KMS-11 (cell line): ENCODE results near the gene SLC7A9.
"Not testable (repeated sequence)": the region's sequence is repeated elsewhere in the genome, so short reads cannot be mapped to it uniquely, and the experiment has no call there.

Source experiments
- H2AFZ ChIP-seq: fragments of 200-600 bp; sonication (generic); 2 replicates; pipeline ENCODE4 v1.6.1; 2016; ENCODE audit warnings: antibody characterized with exemption, mixed run types, low read depth
- H3K27ac ChIP-seq: fragments of 200-600 bp; sonication (generic); 2 replicates; pipeline ENCODE4 v1.6.1; 2016; ENCODE audit warnings: mild to moderate bottlenecking, mixed run types
- H3K27me3 ChIP-seq: fragments of 200-600 bp; sonication (generic); 2 replicates; pipeline ENCODE4 v1.6.1; 2017; ENCODE audit warnings: mild to moderate bottlenecking, low read depth, mixed run types, moderate library complexity; ENCODE audit not compliant: insufficient read depth
- H3K36me3 ChIP-seq: fragments of 200-600 bp; sonication (generic); 2 replicates; pipeline ENCODE4 v1.6.1; 2017; ENCODE audit warnings: mild to moderate bottlenecking, mixed run types; ENCODE audit not compliant: insufficient read depth
- H3K4me1 ChIP-seq: fragments of 200-600 bp; sonication (generic); 2 replicates; pipeline ENCODE4 v1.6.1; 2016; ENCODE audit warnings: mild to moderate bottlenecking, low read depth, mixed run types; ENCODE audit not compliant: poor library complexity, severe bottlenecking
- H3K4me2 ChIP-seq: fragments of 200-600 bp; sonication (generic); 2 replicates; pipeline ENCODE4 v1.7.0; 2016; ENCODE audit warnings: mild to moderate bottlenecking, mixed run types
- H3K4me3 ChIP-seq: fragments of 200-600 bp; sonication (generic); IDR thresholded peaks from 2 replicates; pipeline ENCODE4 v1.6.1; 2017; ENCODE audit warnings: low read depth, low read length, mixed read lengths; ENCODE audit not compliant: insufficient read depth
- H3K79me2 ChIP-seq: fragments of 200-600 bp; sonication (generic); 2 replicates; pipeline ENCODE4 v1.6.1; 2016; ENCODE audit warnings: low read depth, mixed run types; ENCODE audit not compliant: insufficient read depth
- H3K9ac ChIP-seq: fragments of 200-600 bp; sonication (generic); 2 replicates; pipeline ENCODE4 v1.6.1; 2016; ENCODE audit warnings: mild to moderate bottlenecking, mixed run types
- H4K20me1 ChIP-seq: fragments of 200-600 bp; sonication (generic); 2 replicates; pipeline ENCODE4 v1.6.1; 2016; ENCODE audit warnings: mild to moderate bottlenecking, mixed run types; ENCODE audit not compliant: insufficient read depth
- TF ChIP-seq, protein P1 (sequence below): fragments of 200-600 bp; sonication (generic); conservative IDR thresholded peaks from 2 replicates; pipeline ENCODE4 v1.6.1; 2017; ENCODE audit warnings: low read depth, mild to moderate bottlenecking, antibody characterized with exemption, low read length, moderate library complexity, mixed read lengths

The SLC7A9 gene

DNA sequence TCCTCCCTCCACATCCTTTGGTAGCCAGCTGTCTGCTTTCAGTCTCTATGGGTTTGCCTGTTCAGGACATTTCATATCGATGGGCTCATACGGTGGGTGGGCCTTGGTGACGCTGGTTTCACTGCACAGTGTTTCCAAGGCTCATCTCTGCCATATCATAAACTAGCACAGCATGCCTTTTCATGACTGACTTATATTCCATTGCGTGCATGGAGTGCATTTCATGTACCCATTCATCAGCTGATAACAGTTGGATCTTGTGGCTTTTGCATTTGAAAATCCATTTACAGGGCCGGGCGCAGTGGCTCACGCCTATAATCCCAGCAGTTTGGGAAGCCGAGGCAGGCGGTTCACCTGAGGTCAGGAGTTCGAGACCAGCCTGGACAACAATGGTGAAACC lies 80.1 kb downstream of the SLC7A9 start:
- no peak overlapping the region for H3K27ac ChIP-seq

DNA sequence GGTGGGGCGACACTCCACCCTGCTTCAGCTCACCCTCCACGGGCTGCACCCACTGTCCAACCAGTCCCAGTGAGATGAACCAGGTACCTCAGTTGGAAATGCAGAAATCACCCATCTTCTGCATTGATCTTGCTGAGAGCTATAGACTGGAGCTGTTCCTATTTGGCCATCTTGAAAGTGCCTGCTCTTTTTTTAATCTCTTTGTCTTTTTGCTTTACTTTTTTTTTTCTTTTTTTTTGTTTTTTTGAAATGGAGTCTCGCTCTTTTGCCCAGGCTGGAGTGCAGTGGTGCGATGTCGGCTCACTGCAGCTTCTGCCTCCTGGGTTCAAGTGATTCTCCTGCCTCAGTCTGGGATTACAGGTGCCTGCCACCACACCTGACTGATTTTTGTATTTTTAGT lies 81.7 kb downstream of the SLC7A9 start:
- not testable (repeated sequence) for H3K9ac ChIP-seq, H3K4me3 ChIP-seq, H3K79me2 ChIP-seq, H3K27me3 ChIP-seq, H3K4me2 ChIP-seq, H4K20me1 ChIP-seq, H3K27ac ChIP-seq, H3K4me1 ChIP-seq, H2AFZ ChIP-seq, H3K36me3 ChIP-seq

More for the DNA sequence above, 80.1 kb downstream of the SLC7A9 start:
- no peak overlapping the region for H2AFZ ChIP-seq
- H3K4me1 ChIP-seq, result no peaks in the 10 kb centered on the region
- H3K9ac ChIP-seq, result no peak overlapping the region
- no peaks in the 10 kb centered on the region for H4K20me1 ChIP-seq
- H3K36me3 ChIP-seq, result no peaks in the 10 kb centered on the region
- H3K79me2 ChIP-seq, result no peaks in the 10 kb centered on the region
- TF ChIP-seq, protein P1, sequence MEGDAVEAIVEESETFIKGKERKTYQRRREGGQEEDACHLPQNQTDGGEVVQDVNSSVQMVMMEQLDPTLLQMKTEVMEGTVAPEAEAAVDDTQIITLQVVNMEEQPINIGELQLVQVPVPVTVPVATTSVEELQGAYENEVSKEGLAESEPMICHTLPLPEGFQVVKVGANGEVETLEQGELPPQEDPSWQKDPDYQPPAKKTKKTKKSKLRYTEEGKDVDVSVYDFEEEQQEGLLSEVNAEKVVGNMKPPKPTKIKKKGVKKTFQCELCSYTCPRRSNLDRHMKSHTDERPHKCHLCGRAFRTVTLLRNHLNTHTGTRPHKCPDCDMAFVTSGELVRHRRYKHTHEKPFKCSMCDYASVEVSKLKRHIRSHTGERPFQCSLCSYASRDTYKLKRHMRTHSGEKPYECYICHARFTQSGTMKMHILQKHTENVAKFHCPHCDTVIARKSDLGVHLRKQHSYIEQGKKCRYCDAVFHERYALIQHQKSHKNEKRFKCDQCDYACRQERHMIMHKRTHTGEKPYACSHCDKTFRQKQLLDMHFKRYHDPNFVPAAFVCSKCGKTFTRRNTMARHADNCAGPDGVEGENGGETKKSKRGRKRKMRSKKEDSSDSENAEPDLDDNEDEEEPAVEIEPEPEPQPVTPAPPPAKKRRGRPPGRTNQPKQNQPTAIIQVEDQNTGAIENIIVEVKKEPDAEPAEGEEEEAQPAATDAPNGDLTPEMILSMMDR, result no peak
- H3K4me2 ChIP-seq, result no peak overlapping the region
- no peaks in the 10 kb centered on the region for H3K27me3 ChIP-seq
- no peak overlapping the region for H3K4me3 ChIP-seq

DNA sequence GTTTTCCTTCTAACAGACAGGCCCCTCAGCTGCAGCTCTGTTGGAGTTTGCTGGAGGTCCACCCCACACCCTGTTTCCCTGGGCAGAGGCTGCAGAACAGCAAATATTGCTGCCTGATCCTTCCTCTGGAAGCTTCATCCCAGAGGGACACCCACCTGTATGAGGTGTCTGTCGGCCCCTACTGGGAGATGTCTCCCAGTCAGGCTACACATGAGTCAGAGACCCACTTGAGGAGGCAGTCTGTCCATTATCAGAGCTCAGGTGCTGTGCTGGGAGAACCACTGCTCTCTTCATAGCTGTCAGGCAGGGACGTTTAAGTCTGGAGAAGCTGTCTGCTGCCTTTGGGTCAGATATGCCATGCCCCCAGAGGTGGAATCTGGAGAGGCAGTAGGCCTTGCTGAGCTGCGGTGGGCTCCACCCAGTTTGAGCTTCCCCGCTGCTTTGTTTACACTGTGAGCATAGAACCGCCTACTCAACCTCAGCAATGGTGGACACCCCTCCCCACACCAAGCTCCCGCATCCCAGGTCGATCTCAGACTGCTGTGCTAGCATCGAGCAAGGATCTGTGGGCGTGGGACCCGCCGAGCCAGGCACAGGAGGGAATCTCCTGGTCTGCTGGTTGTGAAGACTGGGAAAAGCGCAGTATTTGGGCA lies 82.3 kb downstream of the SLC7A9 start:
- not testable (repeated sequence) for H3K79me2 ChIP-seq, H3K27me3 ChIP-seq, H2AFZ ChIP-seq, H3K9ac ChIP-seq, H4K20me1 ChIP-seq, H3K4me3 ChIP-seq, H3K4me2 ChIP-seq, H3K27ac ChIP-seq, H3K36me3 ChIP-seq, H3K4me1 ChIP-seq

DNA sequence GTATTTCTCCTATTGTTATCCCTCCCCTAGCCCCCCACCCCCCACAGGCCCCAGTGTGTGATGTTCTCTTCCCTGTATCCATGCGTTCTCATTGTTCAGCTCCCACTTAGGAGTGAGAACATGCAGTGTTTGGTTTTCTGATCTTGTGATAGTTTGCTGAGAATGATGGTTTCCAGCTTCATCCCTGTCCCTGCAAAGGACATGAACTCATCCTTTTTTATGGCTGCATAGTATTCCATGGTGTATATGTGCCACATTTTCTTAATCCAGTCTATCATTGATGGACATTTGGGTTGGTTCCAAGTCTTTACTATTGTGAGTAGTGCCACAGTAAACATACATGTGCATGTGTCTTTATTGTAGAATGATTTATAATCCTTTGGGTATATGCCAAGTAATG lies 87.5 kb downstream of the SLC7A9 start:
- H3K9ac ChIP-seq, H3K27ac ChIP-seq, H3K27me3 ChIP-seq, H3K4me1 ChIP-seq, H4K20me1 ChIP-seq, H3K4me3 ChIP-seq, H3K36me3 ChIP-seq, H3K4me2 ChIP-seq, H3K79me2 ChIP-seq, H2AFZ ChIP-seq: not testable (repeated sequence)

DNA sequence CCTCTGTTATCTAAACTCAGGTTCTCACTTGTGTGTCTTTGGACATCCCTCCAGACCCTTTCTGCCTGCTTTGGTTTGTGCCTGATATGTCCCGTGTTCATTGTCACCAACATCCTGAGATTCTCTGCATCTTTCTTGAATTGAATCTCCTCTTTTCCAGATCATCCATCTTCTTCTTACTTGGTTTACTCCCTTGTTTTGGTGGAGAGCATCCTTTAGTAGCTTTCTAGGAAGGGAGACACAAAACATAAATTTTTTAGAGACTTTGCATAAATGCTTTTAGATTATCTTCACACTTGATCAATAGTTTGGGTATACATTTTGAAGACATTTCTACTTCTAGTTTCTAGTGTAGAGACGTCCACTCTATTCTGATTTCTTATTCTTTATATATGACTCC lies 88.3 kb downstream of the SLC7A9 start:
- no peak overlapping the region for H3K9ac ChIP-seq
- no peaks in the 10 kb centered on the region for H3K36me3 ChIP-seq
- no peaks in the 10 kb centered on the region for H3K79me2 ChIP-seq
- H3K4me3 ChIP-seq, result no peak overlapping the region
- no peak overlapping the region for H2AFZ ChIP-seq
- no peak overlapping the region for H3K27ac ChIP-seq
- TF ChIP-seq, protein P1, result no peak
- H3K4me1 ChIP-seq, result no peaks in the 10 kb centered on the region
- H3K27me3 ChIP-seq, result no peaks in the 10 kb centered on the region
- H4K20me1 ChIP-seq, result no peaks in the 10 kb centered on the region
- no peak overlapping the region for H3K4me2 ChIP-seq
